HCT116 (cell line): ENCODE data around the gene KIF13A. TPM values are rescaled to one million over a fixed set of nuclear protein-coding genes. Genes with fewer than 3 reads are reported as not detected.

Source experiments
- ATAC-seq: fragments of 200-7000 bp; cut with Tn5 transposase; 2 replicates; pipeline ENCODE4 v1.9.1; 2020; ENCODE audit warnings: mild to moderate bottlenecking, moderate library complexity
- BruUV-seq: library from RNA; stranded (reverse); fragments of 400-500 nt; replicated peaks from 2 replicates; lab custom pipeline; 2021; lab: Mats Ljungman, UMichigan
- CTCF ChIA-PET: fragments of 300-600 bp; sonication (Branson Sonifier 250); formaldehyde crosslinking; loops from one replicate; lab custom pipeline; 2021; ENCODE audit warnings: antibody characterized with exemption; lab: Charles Lee
- POLR2A ChIA-PET: fragments of 300-600, 350-600 bp; sonication (Branson Sonifier 250); formaldehyde crosslinking; loops from one replicate; lab custom pipeline; 2021; ENCODE audit warnings: antibody characterized with exemption; lab: Charles Lee
- RAD21 ChIA-PET, 2 experiments: fragments of 300-600 bp; sonication (Branson Sonifier 250); formaldehyde crosslinking; loops; one replicate each; lab custom pipeline; 2023; ENCODE audit warnings: low total read pairs in 2 of 2; ENCODE audit not compliant: uncharacterized antibody in 2 of 2, unreplicated experiment in 2 of 2, low non-redundant PET in 1 of 2; lab: Charles Lee
- DNase-seq: peaks from one replicate; pipeline ENCODE4 v3.0.0-alpha.2; 2010; ENCODE audit warnings: low read depth, low spot score
- H2AFZ ChIP-seq: fragments of 200-600 bp; shearing (Covaris generic), sonication (generic); 2 replicates; pipeline ENCODE4 v1.6.1; 2017; ENCODE audit warnings: low read depth, mixed run types, mixed read lengths, antibody characterized with exemption, low read length; ENCODE audit not compliant: poor library complexity, severe bottlenecking
- H3K27ac ChIP-seq: 2 replicates; pipeline ENCODE4 v1.5.1; 2012; ENCODE audit warnings: low read depth, low read length
- H3K27me3 ChIP-seq: fragments of 200-600 bp; sonication (generic); 2 replicates; pipeline ENCODE4 v1.6.1; 2016; ENCODE audit warnings: mixed run types, low read length, mixed read lengths; ENCODE audit not compliant: insufficient read depth
- H3K36me3 ChIP-seq, 2 experiments: fragments of 200-500 bp in 1 of 2; fragments of 200-600 bp in 1 of 2; sonication (Bioruptor generic) in 1 of 2; sonication (generic) in 1 of 2; 2 replicates each; pipeline versions ENCODE4 v1.5.1 to v1.6.1; 2014 to 2016; ENCODE audit warnings: low read length in 2 of 2, inconsistent platforms in 1 of 2, mixed read lengths in 1 of 2, mixed run types in 1 of 2; ENCODE audit not compliant: insufficient read depth in 2 of 2, control insufficient read depth in 1 of 2
- H3K4me1 ChIP-seq, 2 experiments: fragments of 200-600 bp in 1 of 2; sonication (generic) in 1 of 2; 2 replicates each; pipeline versions ENCODE4 v1.5.1 to v1.6.1; 2012 to 2017; ENCODE audit warnings: low read length in 2 of 2, inconsistent platforms in 1 of 2, mild to moderate bottlenecking in 1 of 2, mixed read lengths in 1 of 2, mixed run types in 1 of 2, moderate library complexity in 1 of 2; ENCODE audit not compliant: insufficient read depth in 2 of 2, control insufficient read depth in 1 of 2
- H3K4me2 ChIP-seq: fragments of 200-600 bp; sonication (generic); 2 replicates; pipeline ENCODE4 v1.6.1; 2017; ENCODE audit warnings: mixed run types, low read length, mixed read lengths
- H3K4me3 ChIP-seq, 2 experiments: fragments of 200-600 bp in 1 of 2; sonication (generic) in 1 of 2; replicated peaks in 1 of 2; 2 replicates each; pipeline ENCODE4 v1.5.1; 2011 to 2016; ENCODE audit warnings: low read length in 2 of 2, control low read depth in 1 of 2, low read depth in 1 of 2, mild to moderate bottlenecking in 1 of 2, mixed read lengths in 1 of 2, mixed run types in 1 of 2
- H3K79me2 ChIP-seq: fragments of 200-600 bp; sonication (generic); 2 replicates; pipeline ENCODE4 v1.6.1; 2017; ENCODE audit warnings: mild to moderate bottlenecking, mixed run types, low read length, moderate library complexity, mixed read lengths; ENCODE audit not compliant: insufficient read depth
- H3K9ac ChIP-seq: fragments of 200-600 bp; sonication (generic); 2 replicates; pipeline ENCODE4 v1.6.1; 2016; ENCODE audit warnings: low read length, mixed read lengths
- H3K9me2 ChIP-seq: fragments of 200-600 bp; sonication (generic), shearing (Covaris generic); 2 replicates; pipeline ENCODE4 v1.6.1; 2017; ENCODE audit warnings: mixed run types, mild to moderate bottlenecking, moderate library complexity; ENCODE audit not compliant: insufficient read depth
- H3K9me3 ChIP-seq, 2 experiments: fragments of 200-500 bp in 1 of 2; fragments of 200-600 bp in 1 of 2; sonication (Bioruptor generic) in 1 of 2; sonication (generic) in 1 of 2; 2 replicates each; pipeline ENCODE4 v1.6.1; 2014 to 2017; ENCODE audit warnings: low read length in 2 of 2, mixed read lengths in 2 of 2, inconsistent platforms in 1 of 2, low read depth in 1 of 2, mild to moderate bottlenecking in 1 of 2, mixed run types in 1 of 2, moderate library complexity in 1 of 2; ENCODE audit not compliant: control insufficient read depth in 1 of 2, insufficient read depth in 1 of 2
- H4K20me1 ChIP-seq: fragments of 200-600 bp; sonication (generic), shearing (Covaris generic); 2 replicates; pipeline ENCODE4 v1.6.1; 2017; ENCODE audit warnings: mixed run types, mild to moderate bottlenecking, moderate library complexity; ENCODE audit not compliant: insufficient read depth
- CTCF ChIP-seq, 3 experiments: fragments of 200-600 bp in 1 of 3; sonication (generic) in 1 of 3; IDR thresholded peaks in 2 of 3; conservative IDR thresholded peaks in 1 of 3; 2 replicates each; pipeline ENCODE4 v1.5.1; 2012 to 2017; ENCODE audit warnings: low read depth in 2 of 3, low read length in 2 of 3, antibody characterized with exemption in 1 of 3, borderline replicate concordance in 1 of 3, control low read depth in 1 of 3, mild to moderate bottlenecking in 1 of 3, mixed read lengths in 1 of 3, mixed run types in 1 of 3, moderate library complexity in 1 of 3; ENCODE audit not compliant: insufficient read depth in 1 of 3
- EZH2 ChIP-seq: fragments of 200-600 bp; sonication (generic); IDR thresholded peaks from 2 replicates; pipeline ENCODE4 v1.6.1; 2017; ENCODE audit warnings: antibody characterized with exemption, mixed run types
- intact Hi-C: fragments of 100-400 bp; cut with micrococcal nuclease; formaldehyde crosslinking; loops from 2 replicates; pipeline ENCODE4 v1.10.0; 2022
- total RNA-seq: library from RNA; stranded (reverse); gene quantifications from one replicate; pipeline ENCODE4 v1.2.1, GENCODE V29; 2021; ENCODE audit not compliant: unreplicated experiment

KIF13A gene
- total RNA-seq, 1 experiment from 2014 or later = 23.1 TPM

- intact Hi-C loops = no loop called here
- peaks cover 13% of the 10 kb centered on the region for H3K79me2 ChIP-seq
- no peaks in the 10 kb centered on the region for H3K27me3 ChIP-seq
- no peak overlapping the region for H3K27ac ChIP-seq
- H3K9me2 ChIP-seq = no peaks in the 10 kb centered on the region
- no peaks in the 10 kb centered on the region for H3K9me3 ChIP-seq
- no peak overlapping the region for H3K9ac ChIP-seq
- H3K4me3 ChIP-seq = no peak overlapping the region
- no peaks in the 10 kb centered on the region for H3K36me3 ChIP-seq
- DNase-seq (no peak), ATAC-seq (no peak)
- TF ChIP-seq EZH2 = no peak
- H2AFZ ChIP-seq = no peak overlapping the region
- H4K20me1 ChIP-seq = no peaks in the 10 kb centered on the region
- no TSS peak for BruUV-seq
- CTCF ChIA-PET = no interaction called here
- POLR2A ChIA-PET = no interaction called here
- peaks cover 10 to 23% of the 10 kb centered on the region in 2 experiments; a peak in 3 of 4 replicates for H3K4me1 ChIP-seq
- no peak overlapping the region for H3K4me2 ChIP-seq
- RAD21 ChIA-PET = no interaction called here
These were observed 12.7 kb downstream of the KIF13A start for GRCh38 chr6:17974570-17975368.

GRCh38 chr6:17972978-17973622 lies 14.3 kb downstream of the KIF13A start:
- POLR2A ChIA-PET = no interaction called here
- DNase-seq (no peak), ATAC-seq (no peak)
- Histone ChIP-seq H3K27ac (no peak overlapping the region), H3K4me1 (peaks cover 10 to 23% of the 10 kb centered on the region in 2 experiments; a peak in 3 of 4 replicates), H3K27me3 (no peaks in the 10 kb centered on the region), H3K4me3 (no peak overlapping the region), H3K36me3 (no peaks in the 10 kb centered on the region), H3K9ac (no peak overlapping the region), H3K79me2 (peaks cover 13% of the 10 kb centered on the region), H2AFZ (no peak overlapping the region), H3K4me2 (no peak overlapping the region), H3K9me2 (no peaks in the 10 kb centered on the region), H4K20me1 (no peaks in the 10 kb centered on the region), H3K9me3 (no peaks in the 10 kb centered on the region)
- RAD21 ChIA-PET = no interaction called here
- intact Hi-C loops = no loop called here
- no peak for TF ChIP-seq CTCF (IDR thresholded peaks at IDR 0.05 in 2 of 3, conservative IDR thresholded peaks at IDR 0.05 in 1 of 3; ENCODE audit: borderline replicate concordance in 1 of 3, insufficient read depth in 1 of 3, low read depth in 2 of 3, low read length in 2 of 3)
- no TSS peak for BruUV-seq
- CTCF ChIA-PET = no interaction called here
